ENCODE data around the gene MYO3B.
"Not testable (repeated sequence)": the region's sequence is repeated elsewhere in the genome, so short reads cannot be mapped to it uniquely, and the experiment has no call there.

Gene MYO3B

DNA sequence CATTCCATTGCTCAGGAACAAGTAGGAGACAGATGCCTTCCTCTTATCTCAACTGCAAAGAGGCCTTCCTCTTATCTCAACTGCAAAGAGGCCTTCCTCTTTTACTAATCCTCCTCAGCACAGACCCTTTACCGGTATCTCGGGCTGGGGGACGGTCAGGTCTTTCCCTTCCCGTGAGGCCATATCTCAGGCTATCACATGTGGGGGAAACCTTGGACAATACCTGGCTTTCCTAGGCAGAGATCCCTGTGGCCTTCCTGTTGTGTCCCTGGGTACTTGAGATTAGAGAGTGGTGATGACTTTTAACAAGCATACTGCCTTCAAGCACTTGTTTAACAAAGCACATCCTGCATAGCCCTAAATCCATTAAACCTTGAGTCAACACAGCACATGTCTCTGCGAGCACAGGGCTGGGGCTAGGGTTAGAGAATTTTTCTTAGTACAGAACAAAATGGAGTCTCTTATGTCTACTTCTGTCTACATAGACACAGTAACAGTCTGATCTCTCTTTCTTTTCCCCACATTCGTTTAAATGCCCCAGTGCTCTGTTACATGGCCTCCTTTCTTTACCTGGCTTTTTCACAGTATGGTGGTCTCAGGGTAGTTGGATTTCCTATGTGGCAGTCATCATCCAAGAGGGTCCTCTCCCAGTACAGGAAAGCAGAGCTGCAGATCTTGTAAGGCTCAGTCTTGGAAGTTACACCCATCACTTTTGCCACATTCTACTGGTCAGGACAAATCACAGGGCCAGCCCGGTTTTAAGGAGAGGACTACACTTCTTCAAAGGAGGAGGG, 86.0 kb downstream of the MYO3B start:
- DNase-seq = not testable (repeated sequence)

DNA sequence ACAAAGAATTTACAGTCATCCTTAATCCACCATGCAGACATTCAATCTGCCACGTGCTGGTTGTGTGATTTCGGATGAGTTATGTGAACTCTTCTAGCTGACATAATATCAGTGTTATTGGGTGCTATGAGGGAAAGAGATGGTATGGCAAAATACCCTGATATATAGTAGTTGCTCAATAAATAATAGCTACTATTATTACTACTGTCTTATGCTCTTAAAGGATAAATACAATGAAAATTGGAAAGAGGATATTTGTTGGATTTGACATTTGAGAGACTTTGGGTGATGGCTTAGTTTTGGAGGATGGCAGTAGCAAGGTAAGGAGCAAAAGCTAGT, 86.5 kb downstream of the MYO3B start:
- no peak for DNase-seq

DNA sequence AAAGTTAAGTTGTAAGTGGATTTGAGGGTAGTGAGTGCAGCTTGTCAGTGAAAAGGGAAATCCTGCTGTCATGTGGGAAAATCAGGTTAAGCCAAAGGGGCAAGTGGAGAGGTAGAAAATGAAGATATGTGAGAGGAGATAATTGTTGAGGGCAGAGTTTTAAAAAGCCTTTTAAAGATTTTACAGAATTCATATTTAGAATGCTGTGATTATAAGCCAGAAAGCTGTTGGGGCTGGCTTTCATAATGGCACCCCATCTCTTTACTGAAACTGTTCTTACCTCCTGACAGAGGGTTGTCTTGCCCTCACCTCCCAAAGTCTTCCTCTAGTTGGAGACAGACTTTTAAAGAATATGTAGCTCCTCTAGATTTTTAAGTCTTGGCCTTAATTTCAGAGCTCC, 86.9 kb downstream of the MYO3B start:
- no peak for DNase-seq

DNA sequence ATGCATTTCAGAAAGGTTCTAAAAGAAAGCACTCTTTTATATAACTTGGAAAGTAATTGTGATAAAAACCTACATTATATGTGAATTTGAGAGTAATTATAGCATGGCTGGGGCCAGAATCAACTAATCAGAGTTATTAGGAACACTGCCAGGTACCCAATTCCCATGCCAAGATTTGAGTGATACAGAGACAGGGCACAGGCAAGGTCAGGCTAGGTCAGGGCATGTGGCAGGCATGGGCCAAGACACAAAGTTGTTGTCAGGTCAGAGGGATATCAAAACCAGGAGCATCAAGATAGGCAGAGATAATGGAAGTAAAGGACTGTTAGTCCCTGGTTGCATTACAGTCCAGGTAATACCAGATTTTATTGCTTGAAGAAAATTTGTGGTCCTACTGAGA, 87.4 kb downstream of the MYO3B start:
- no peak for DNase-seq

DNA sequence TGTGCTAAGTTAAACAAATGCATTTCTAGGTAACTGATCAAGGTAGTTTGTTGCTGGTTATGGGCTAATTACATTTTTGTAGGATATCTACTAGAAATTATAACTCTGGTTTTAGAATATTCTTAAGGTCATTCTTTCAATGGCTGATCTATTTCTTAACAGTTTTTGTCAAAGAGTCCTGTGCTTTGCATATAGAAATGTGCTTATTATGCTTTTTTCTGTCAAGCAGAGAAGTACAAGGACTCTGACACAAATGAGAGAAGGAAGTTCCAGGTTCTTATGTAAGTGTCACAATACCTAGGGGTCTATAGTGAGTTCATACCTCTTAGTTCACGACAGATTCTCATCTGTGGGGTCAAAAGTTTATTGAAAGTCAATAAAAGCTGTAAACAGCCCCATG, 88.4 kb downstream of the MYO3B start:
- DNase-seq = no peak

DNA sequence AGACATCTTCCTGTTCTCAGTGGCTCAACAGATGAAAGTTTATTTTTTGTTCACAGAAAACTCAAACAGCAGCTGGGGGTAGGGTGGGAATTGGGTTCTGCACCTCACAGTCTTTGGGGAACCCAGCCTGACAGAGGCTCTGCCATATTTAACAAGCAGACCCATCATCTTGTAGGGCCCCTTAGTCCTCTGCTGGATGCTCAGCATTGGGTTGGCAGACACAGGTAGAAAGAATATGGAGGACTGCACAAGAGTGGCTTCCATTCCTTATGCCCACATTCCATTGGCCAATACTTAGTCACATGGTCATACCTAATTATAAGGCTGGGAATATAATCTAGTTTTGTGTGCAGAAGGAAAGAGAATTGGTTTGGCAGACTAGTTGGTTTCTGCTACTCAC, 89.1 kb downstream of the MYO3B start:
- no peak for DNase-seq

DNA sequence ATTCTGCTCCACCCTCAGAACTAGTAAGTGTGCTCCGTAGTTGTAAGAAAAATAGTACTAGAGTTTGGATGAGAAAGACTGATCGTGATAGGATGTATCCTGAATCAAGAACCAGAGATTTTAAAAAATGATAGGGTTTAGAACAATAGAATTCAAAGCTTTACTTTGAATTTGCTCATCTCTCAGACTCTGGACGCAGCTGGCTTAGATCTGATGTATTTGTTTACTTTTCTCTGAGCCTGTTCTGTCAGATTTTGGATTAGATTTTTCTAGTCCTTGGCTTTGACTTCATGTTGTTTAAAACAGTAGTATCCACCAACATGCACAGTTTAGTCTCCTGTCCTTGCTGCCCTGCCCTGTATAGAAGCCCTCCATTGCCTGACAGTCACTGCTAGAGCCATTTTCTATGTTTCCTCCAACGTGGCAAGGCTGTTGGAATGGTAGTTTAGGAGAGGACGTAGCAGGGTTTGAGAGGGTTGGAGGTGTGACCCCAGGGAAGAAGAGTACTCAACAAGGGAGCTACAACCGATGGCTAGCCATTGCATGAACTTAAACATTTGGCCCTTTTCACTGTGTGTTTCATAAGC, 92.4 kb downstream of the MYO3B start:
- no peak for DNase-seq

DNA sequence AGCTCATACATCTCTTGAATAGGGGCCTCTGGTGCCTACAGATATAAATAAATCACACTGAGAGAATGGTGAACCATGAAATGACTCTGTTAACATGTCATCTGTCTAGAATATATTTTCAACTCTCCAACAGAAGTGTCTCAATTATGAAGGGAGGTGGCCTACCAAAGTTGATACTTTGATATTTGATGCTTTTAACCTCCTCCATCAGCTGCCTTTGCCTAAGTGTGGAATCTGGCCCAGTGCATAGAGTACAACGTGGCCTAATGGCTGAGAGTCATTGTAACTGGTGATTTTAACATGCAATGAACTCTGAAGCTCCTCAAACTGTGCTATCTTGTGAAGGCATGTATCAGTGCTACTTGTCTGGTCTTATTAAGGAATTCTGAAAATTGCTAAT, 93.4 kb downstream of the MYO3B start:
- DNase-seq = no peak

DNA sequence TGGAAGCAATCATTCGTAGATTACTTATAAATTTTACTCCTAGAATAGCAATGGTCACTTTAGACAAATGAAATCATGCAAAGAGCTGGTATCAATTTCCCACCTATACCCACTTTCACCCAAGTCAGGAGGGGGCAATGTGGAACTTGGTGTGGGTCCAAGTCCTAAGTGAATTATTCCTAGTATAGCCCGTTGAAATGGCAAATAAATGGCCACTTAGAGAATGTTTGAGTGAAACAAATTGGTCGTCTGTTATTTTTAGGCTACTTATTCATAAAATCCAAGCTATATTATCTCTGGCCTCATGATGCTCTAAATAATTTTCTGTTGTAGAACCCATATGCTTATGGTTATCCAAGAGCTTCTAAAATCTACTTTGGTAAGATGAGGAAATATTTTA, 98.1 kb downstream of the MYO3B start:
- DNase-seq = no peak

DNA sequence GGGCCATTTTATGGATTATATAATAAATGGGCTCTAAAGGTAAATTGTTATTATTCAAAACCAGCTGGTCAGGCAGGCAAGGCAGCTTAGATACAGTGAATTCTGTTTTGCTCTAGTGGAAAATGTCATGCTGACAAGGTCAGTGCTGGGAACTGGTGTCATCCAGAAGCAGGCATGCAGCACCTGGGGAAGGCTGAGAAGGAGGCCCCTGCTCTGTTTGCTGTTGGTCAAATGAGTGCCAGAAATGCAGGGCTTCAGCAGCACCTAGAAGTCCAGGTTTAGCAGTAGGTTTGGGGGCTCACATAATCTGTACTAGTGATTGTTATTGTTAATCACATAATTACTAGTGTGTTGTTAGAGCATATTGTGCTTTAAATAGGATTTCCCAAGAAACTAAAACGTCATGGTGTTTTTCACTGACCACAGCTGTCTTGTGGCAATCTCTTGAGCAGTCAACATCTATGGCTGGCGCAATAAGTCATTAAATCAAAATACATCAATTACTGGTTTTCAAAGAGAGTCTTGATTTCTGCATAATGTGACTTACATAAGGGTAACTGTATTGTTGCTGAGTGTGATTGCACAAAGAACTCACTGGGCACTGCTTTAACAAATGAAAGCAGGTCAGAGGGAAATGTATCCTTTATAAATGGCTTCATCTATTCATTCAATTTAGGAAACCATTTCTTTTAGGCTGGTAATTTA, 99.1 kb downstream of the MYO3B start:
- no peak for DNase-seq

DNA sequence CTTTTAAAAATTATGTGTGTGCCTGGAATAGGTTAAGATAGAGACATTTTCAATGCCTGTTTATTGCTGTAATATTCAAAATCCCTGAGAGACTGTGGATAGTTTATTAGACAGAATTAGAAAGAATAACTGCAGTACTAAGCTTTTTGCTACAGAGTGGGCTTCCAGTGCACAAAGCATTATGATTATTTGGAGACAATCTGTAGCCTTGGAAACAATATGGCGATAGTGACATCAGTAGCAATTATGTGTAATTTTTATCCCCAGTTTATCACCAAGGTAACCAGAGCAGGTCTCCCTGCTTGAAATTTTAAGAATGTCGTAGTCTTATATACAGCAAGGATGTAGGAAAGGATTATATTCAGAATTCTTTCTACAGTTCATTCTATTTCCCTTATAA, 100.0 kb downstream of the MYO3B start:
- no peak for DNase-seq

DNA sequence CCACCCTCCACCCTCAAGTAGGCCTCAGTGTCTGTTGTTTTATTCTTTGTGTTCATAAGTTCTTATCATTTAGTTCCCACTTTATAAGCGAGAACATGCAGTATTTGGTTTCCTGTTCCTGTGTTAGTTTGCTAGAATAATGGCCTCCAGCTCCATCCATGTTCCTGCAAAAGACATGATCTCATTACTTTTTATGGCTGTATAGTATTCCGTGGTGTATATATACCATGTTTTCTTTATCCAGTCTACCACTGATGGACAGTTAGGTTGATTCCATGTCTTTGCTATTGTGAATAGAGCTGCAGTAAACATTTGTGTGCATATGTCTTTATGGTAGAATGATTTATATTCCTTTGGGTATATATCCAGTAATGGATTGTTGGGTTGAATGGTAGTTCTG, 101.7 kb downstream of the MYO3B start:
- DNase-seq = not testable (repeated sequence)

DNA sequence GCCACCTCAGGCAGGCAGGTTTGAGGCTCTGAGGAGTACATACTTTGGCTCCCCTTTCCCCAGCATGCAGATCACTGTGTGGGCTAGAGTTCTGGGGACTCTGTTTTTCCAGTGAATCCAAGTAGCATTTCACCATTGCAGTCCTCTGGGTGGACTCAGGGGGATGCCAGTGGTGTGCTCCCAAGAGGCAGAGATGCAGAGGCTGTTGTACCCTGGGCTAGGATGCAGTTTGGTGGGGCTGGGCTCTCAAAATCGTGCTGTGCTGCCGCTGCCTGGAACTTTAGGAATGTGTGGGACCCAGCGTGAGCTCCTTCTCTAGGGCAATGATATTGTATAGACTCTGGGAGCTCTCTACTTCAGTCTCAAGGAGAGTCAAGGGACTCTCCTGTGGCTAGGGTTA, 104.9 kb downstream of the MYO3B start:
- DNase-seq = no peak

DNA sequence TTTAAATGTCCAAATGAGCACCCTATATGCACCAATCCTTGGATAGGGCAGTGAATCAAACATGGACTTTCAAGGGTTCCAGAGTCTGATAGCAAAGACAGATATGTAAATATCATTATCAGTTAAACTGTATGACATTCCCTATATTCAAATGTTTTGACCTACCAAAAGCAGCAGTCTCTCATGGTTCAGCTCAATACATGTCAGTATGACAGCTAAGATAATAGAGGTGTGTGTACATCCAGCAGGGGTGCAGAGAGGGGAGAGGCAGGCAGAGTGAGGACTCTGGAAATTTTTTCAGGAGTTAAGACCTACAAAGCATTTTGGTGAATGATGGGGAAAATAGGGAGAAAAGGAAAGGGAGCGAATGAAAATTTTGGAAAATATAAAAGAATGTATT, 106.3 kb downstream of the MYO3B start:
- DNase-seq = no peak

DNA sequence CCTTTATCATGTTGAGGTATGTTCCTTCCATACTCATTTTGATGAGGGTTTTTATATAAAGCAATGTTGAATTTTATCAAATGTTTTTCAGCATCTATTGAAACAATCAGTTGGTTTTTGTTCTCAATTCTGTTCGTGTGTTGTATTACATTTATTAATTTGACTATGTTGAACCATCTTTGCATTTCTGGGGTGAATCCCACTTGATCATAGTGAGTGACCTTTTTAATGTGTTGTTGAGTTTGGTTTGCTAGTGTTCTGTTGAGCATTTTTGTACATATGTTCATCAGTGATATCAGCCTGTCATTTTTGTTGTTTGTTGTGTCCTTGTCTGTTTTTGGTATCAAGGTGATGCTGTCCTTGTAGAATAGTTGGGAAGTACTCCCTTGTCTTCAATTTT, 110.9 kb downstream of the MYO3B start:
- DNase-seq = no peak

DNA sequence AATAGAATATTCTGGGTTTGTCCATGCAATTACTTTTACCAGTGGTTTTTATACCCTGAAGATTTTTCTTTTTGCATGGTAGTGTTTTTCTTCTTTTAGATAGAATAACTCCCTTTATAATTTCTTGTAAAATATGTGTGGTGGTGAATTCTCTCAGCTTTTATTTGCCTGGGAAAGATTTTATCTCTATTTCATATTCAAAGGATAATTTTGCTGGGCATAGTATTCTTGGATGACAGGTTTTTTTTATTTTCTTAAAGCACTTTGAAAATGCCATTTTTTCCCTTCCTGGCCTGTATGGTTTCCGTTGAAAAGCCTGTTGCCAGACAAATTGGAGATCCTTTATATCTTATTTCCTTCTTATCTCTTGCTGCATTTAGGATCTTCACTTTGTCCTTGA, 113.5 kb downstream of the MYO3B start:
- DNase-seq = no peak

DNA sequence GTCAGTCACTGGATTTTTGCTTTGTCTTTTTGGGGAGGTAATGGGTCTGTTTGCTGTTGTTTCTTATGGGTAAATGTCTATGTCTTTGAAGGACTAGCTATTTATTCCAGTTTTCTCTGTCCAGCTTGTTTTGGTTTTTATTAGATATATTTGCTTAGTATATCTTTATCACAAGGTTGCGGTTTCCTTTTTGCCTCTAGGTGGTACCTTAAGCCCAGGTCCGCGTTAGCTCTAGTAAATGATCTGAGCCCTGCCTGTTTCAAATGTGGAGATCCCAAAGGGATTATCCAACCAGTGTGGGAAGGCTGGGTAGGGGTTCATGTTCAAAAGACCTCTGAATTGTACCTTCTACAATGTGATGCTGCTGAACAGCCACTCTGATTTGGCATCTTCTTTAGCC, 114.5 kb downstream of the MYO3B start:
- no peak for DNase-seq

DNA sequence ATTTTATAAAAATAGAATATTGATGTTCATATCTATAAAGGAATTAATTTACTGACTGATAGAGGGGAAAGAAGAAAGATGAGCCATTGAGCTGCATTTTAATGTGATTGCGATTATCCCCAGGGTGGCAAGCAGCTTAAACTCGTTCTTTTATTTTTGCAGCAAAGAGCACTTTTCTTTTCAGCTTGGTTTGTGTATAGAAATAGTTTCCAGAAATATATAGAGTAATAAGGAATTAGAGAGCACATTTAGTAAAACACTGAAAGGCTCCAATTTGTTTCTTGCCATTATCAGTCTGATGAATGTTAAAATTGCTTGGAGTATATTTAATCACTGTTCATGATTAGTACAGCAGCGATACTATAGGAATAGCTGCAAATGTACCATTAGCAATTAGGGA, 119.5 kb downstream of the MYO3B start:
- DNase-seq = no peak

DNA sequence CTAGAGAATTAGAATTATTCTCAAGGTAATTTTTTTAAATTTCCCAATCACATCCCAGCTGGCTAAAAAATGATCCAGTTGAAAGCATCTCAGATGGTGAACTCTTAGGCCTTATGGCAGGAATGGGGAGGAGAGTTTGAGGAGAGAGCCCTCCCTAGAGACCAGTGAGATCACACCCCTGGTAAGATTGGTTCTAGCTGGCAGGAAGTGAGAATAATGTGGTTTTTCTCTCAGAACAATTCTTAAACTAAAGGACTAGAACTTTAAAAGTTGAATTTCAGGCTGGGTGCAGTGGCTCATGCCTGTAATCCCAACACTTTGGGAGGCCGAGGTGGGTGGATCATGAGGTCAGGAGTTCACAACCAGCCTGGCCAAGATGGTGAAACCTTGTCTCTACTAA, 120.2 kb downstream of the MYO3B start:
- no peak for DNase-seq

DNA sequence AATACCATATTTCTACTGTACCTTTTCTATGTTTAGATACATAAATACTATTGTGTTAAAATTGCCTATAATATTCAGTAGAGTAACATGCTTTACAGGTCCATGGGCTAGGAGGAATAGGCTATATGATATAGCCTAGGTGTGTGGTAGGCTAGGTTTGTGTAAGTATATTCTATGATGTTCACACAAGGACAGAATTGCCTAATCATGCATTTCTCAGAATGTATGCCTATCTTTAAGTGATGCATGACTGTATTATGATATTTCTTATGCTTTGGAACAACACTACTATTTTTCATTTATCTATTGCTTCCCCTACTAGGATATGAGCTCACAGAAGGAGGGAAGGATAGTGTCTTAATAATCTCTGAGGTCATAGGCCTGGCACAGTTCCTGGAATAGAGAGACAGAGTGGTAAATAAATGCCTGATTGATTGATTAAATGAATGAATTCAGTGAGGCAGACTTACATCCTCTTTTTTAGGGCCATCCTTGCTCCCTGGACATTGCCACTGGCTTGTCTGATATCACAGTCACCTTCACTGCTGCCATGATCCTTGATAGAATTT, 121.0 kb downstream of the MYO3B start:
- DNase-seq = no peak

DNA sequence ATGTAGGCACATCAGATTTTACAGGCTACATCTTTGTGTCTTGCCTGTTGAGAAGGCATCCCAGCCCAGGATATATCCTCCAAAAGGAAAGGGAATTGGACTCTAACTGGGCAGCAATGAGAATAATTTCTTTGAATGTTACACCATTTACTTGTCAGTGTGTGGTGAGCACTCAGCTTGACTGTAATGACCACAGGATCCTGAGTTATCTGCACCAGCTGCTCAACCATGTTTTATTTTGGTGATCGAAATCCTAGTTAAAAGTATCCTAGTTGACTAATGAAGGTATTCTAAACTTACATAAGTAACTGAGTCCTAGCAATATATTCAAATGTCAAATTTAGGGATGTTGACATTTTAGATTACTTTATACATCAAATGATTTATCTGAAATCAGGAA, 123.0 kb downstream of the MYO3B start:
- DNase-seq = no peak

DNA sequence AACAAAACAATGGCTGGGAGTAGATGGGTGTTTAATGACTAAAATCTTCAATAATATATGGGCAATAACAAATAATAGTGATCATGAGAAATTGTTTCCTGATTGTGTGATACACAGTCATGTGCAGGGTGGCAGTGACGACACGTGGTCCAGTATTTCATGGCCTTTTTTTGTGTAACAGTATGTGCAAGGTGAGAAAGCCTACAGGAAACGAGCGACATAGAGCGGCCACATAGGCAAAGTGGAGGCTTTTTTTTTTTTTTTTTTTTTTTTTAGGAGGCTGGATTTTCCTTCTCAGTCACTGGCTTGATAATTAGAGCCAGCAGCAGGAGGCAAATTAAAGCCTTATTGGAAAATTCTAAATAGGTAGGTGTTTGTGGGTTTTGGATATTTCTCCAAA, 123.7 kb downstream of the MYO3B start:
- DNase-seq = no peak

DNA sequence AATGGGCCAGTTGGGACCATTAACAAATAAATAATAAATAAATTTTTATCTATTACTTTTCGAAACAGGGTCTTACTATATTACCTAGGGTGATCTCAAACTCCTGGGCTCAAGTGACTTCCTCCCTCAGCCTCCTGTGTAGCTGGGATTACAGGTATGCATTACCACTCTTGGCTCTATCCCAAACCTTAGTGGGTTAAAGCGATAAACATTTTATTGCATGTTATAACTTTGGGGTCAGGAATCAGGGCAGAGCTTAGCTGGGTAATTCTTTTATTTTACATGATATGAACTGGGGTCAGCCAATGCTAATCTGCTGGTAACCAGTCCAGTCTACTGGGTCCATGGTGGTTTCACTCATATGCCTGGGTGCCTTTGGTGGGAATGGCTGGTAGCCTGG, 127.8 kb downstream of the MYO3B start:
- no peak for DNase-seq

DNA sequence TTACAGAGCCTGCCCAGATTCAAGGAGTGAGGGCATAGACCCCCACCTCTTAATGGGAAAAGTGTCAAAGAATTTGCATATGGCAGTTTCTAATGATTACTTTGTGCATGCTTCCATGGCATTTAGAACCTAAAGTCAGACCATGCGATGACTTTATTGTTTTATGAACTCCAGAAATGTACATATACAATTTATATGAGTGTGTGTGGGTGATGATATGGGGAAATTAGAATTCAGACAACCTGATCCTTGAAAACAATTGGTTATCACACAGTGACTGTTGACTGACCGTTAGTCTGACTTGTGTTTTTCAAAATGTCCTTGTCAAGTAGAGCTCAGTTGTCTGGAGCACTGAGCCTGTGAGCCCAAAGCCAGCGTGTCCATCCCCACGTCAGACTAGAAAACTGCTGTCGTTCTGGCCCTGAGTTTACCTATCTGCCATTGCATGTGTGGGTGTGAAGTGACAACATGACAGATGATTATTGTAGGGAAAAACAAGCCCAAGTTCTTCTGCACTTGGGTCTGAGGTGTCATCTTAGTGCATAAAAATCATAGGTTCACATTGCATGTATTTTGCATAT, 128.4 kb downstream of the MYO3B start:
- DNase-seq = no peak

Measured in activated CD4-positive, alpha-beta T cell treated with anti-CD3 and anti-CD28 coated beads, Interleukin-2, amount 50 U/mL, for 4 hours (primary cell).